HCT116 (cell line): ENCODE results near the gene USP47. TPM values are rescaled to one million over a fixed set of nuclear protein-coding genes. Genes with fewer than 3 reads are reported as not detected.

ENCODE experiments used
- ATAC-seq: fragments of 200-7000 bp; cut with Tn5 transposase; 2 replicates; pipeline ENCODE4 v1.9.1; 2020; ENCODE audit warnings: mild to moderate bottlenecking, moderate library complexity
- BruUV-seq: library from RNA; stranded (reverse); fragments of 400-500 nt; replicated peaks from 2 replicates; lab custom pipeline; 2021; lab: Mats Ljungman, UMichigan
- CTCF ChIA-PET: fragments of 300-600 bp; sonication (Branson Sonifier 250); formaldehyde crosslinking; loops from one replicate; lab custom pipeline; 2021; ENCODE audit warnings: antibody characterized with exemption; lab: Charles Lee
- POLR2A ChIA-PET: fragments of 300-600, 350-600 bp; sonication (Branson Sonifier 250); formaldehyde crosslinking; loops from one replicate; lab custom pipeline; 2021; ENCODE audit warnings: antibody characterized with exemption; lab: Charles Lee
- RAD21 ChIA-PET, 2 experiments: fragments of 300-600 bp; sonication (Branson Sonifier 250); formaldehyde crosslinking; loops; one replicate each; lab custom pipeline; 2023; ENCODE audit warnings: low total read pairs in 2 of 2; ENCODE audit not compliant: uncharacterized antibody in 2 of 2, unreplicated experiment in 2 of 2, low non-redundant PET in 1 of 2; lab: Charles Lee
- DNase-seq: peaks from one replicate; pipeline ENCODE4 v3.0.0-alpha.2; 2010; ENCODE audit warnings: low read depth, low spot score
- H2AFZ ChIP-seq: fragments of 200-600 bp; shearing (Covaris generic), sonication (generic); 2 replicates; pipeline ENCODE4 v1.6.1; 2017; ENCODE audit warnings: low read depth, mixed run types, mixed read lengths, antibody characterized with exemption, low read length; ENCODE audit not compliant: poor library complexity, severe bottlenecking
- H3K27ac ChIP-seq: 2 replicates; pipeline ENCODE4 v1.5.1; 2012; ENCODE audit warnings: low read depth, low read length
- H3K27me3 ChIP-seq: fragments of 200-600 bp; sonication (generic); 2 replicates; pipeline ENCODE4 v1.6.1; 2016; ENCODE audit warnings: mixed run types, low read length, mixed read lengths; ENCODE audit not compliant: insufficient read depth
- H3K36me3 ChIP-seq, 2 experiments: fragments of 200-500 bp in 1 of 2; fragments of 200-600 bp in 1 of 2; sonication (Bioruptor generic) in 1 of 2; sonication (generic) in 1 of 2; 2 replicates each; pipeline versions ENCODE4 v1.5.1 to v1.6.1; 2014 to 2016; ENCODE audit warnings: low read length in 2 of 2, inconsistent platforms in 1 of 2, mixed read lengths in 1 of 2, mixed run types in 1 of 2; ENCODE audit not compliant: insufficient read depth in 2 of 2, control insufficient read depth in 1 of 2
- H3K4me1 ChIP-seq, 2 experiments: fragments of 200-600 bp in 1 of 2; sonication (generic) in 1 of 2; 2 replicates each; pipeline versions ENCODE4 v1.5.1 to v1.6.1; 2012 to 2017; ENCODE audit warnings: low read length in 2 of 2, inconsistent platforms in 1 of 2, mild to moderate bottlenecking in 1 of 2, mixed read lengths in 1 of 2, mixed run types in 1 of 2, moderate library complexity in 1 of 2; ENCODE audit not compliant: insufficient read depth in 2 of 2, control insufficient read depth in 1 of 2
- H3K4me2 ChIP-seq: fragments of 200-600 bp; sonication (generic); 2 replicates; pipeline ENCODE4 v1.6.1; 2017; ENCODE audit warnings: mixed run types, low read length, mixed read lengths
- H3K4me3 ChIP-seq, 2 experiments: fragments of 200-600 bp in 1 of 2; sonication (generic) in 1 of 2; replicated peaks in 1 of 2; 2 replicates each; pipeline ENCODE4 v1.5.1; 2011 to 2016; ENCODE audit warnings: low read length in 2 of 2, control low read depth in 1 of 2, low read depth in 1 of 2, mild to moderate bottlenecking in 1 of 2, mixed read lengths in 1 of 2, mixed run types in 1 of 2
- H3K79me2 ChIP-seq: fragments of 200-600 bp; sonication (generic); 2 replicates; pipeline ENCODE4 v1.6.1; 2017; ENCODE audit warnings: mild to moderate bottlenecking, mixed run types, low read length, moderate library complexity, mixed read lengths; ENCODE audit not compliant: insufficient read depth
- H3K9ac ChIP-seq: fragments of 200-600 bp; sonication (generic); 2 replicates; pipeline ENCODE4 v1.6.1; 2016; ENCODE audit warnings: low read length, mixed read lengths
- H3K9me2 ChIP-seq: fragments of 200-600 bp; sonication (generic), shearing (Covaris generic); 2 replicates; pipeline ENCODE4 v1.6.1; 2017; ENCODE audit warnings: mixed run types, mild to moderate bottlenecking, moderate library complexity; ENCODE audit not compliant: insufficient read depth
- H3K9me3 ChIP-seq, 2 experiments: fragments of 200-500 bp in 1 of 2; fragments of 200-600 bp in 1 of 2; sonication (Bioruptor generic) in 1 of 2; sonication (generic) in 1 of 2; 2 replicates each; pipeline ENCODE4 v1.6.1; 2014 to 2017; ENCODE audit warnings: low read length in 2 of 2, mixed read lengths in 2 of 2, inconsistent platforms in 1 of 2, low read depth in 1 of 2, mild to moderate bottlenecking in 1 of 2, mixed run types in 1 of 2, moderate library complexity in 1 of 2; ENCODE audit not compliant: control insufficient read depth in 1 of 2, insufficient read depth in 1 of 2
- H4K20me1 ChIP-seq: fragments of 200-600 bp; sonication (generic), shearing (Covaris generic); 2 replicates; pipeline ENCODE4 v1.6.1; 2017; ENCODE audit warnings: mixed run types, mild to moderate bottlenecking, moderate library complexity; ENCODE audit not compliant: insufficient read depth
- ATF3 ChIP-seq: IDR thresholded peaks from 2 replicates; pipeline ENCODE4 v1.6.1; 2012
- CBX3 ChIP-seq: IDR thresholded peaks from 2 replicates; pipeline ENCODE4 v1.6.1; 2012; ENCODE audit warnings: low read depth
- CEBPB ChIP-seq: IDR thresholded peaks from 2 replicates; pipeline ENCODE4 v1.6.1; 2012; ENCODE audit warnings: low read depth
- EGR1 ChIP-seq: IDR thresholded peaks from 2 replicates; pipeline ENCODE4 v1.6.1; 2012; ENCODE audit warnings: low read depth
- ELF1 ChIP-seq: IDR thresholded peaks from 2 replicates; pipeline ENCODE4 v1.6.1; 2012; ENCODE audit warnings: low read depth, borderline replicate concordance
- EZH2 ChIP-seq: fragments of 200-600 bp; sonication (generic); IDR thresholded peaks from 2 replicates; pipeline ENCODE4 v1.6.1; 2017; ENCODE audit warnings: antibody characterized with exemption, mixed run types
- MAX ChIP-seq: IDR thresholded peaks from 2 replicates; pipeline ENCODE4 v1.6.1; 2012
- POLR2AphosphoS5 ChIP-seq: IDR thresholded peaks from 2 replicates; pipeline ENCODE4 v1.6.1; 2011; ENCODE audit warnings: mild to moderate bottlenecking, low read depth, low read length, moderate library complexity
- RAD21 ChIP-seq: IDR thresholded peaks from 2 replicates; pipeline ENCODE4 v1.6.1; 2012; ENCODE audit warnings: low read depth, mild to moderate bottlenecking
- SRF ChIP-seq: IDR thresholded peaks from 2 replicates; pipeline ENCODE4 v1.6.1; 2012; ENCODE audit warnings: low read depth
- YY1 ChIP-seq: IDR thresholded peaks from 2 replicates; pipeline ENCODE4 v1.6.1; 2011; ENCODE audit warnings: low read length, low read depth, moderate library complexity, mild to moderate bottlenecking; ENCODE audit not compliant: insufficient replicate concordance; ENCODE audit errors: extremely low read depth
- ZBTB33 ChIP-seq: IDR thresholded peaks from 2 replicates; pipeline ENCODE4 v1.6.1; 2011; ENCODE audit warnings: mild to moderate bottlenecking, low read length, moderate library complexity; ENCODE audit not compliant: insufficient replicate concordance; ENCODE audit errors: extremely low read depth
- ZNF274 ChIP-seq: fragments of 200-500 bp; sonication (Bioruptor generic); IDR thresholded peaks from 2 replicates; pipeline ENCODE4 v1.6.1; 2014; ENCODE audit warnings: mild to moderate bottlenecking, low read depth, low read length, inconsistent platforms
- intact Hi-C: fragments of 100-400 bp; cut with micrococcal nuclease; formaldehyde crosslinking; loops from 2 replicates; pipeline ENCODE4 v1.10.0; 2022
- total RNA-seq: library from RNA; stranded (reverse); gene quantifications from one replicate; pipeline ENCODE4 v1.2.1, GENCODE V29; 2021; ENCODE audit not compliant: unreplicated experiment

USP47 gene
- total RNA-seq, 1 experiment from 2014 or later: 18.9 TPM

GRCh38 chr11:11813288-11813962 is 28.3 kb upstream of the USP47 start (continued):
- TF ChIP-seq CEBPB (peak; percentile 85), ATF3 (no peak), RAD21 (no peak), POLR2AphosphoS5 (no peak), EZH2 (no peak), MAX (no peak), YY1 (no peak), ELF1 (no peak), ZBTB33 (no peak)

GRCh38 chr11:11814614-11815452 is 26.9 kb upstream of the USP47 start:
- TF ChIP-seq CBX3 (no peak), CEBPB (no peak), POLR2AphosphoS5 (no peak), ZNF274 (no peak), EGR1 (no peak), ELF1 (no peak), SRF (no peak)
- ChIA-PET RAD21 (no interaction called here), CTCF (no interaction called here), POLR2A (no interaction called here)
- H3K36me3 ChIP-seq: no peaks in the 10 kb centered on the region
- no peaks in the 10 kb centered on the region for H4K20me1 ChIP-seq
- no TSS peak for BruUV-seq
- no peak overlapping the region for H3K4me3 ChIP-seq
- H3K4me1 ChIP-seq: peaks cover 4 to 22% of the 10 kb centered on the region in 2 experiments; a peak in 3 of 4 replicates
- intact Hi-C loops: no loop called here
- H2AFZ ChIP-seq: no peak overlapping the region
- DNase-seq (no peak), ATAC-seq (no peak)
- H3K27me3 ChIP-seq: no peaks in the 10 kb centered on the region
- H3K27ac ChIP-seq: no peak overlapping the region
- no peak overlapping the region for H3K4me2 ChIP-seq
- H3K9me3 ChIP-seq: no peaks in the 10 kb centered on the region
- H3K9ac ChIP-seq: no peak overlapping the region
- no peaks in the 10 kb centered on the region for H3K9me2 ChIP-seq
- no peaks in the 10 kb centered on the region for H3K79me2 ChIP-seq
